PC-3 (cell line): ENCODE results near the gene RASA2. TPM values are rescaled to one million over a fixed set of nuclear protein-coding genes. Genes with fewer than 3 reads are reported as not detected.

Experiments used
- ATAC-seq: fragments of 200-7000 bp; cut with Tn5 transposase; 2 replicates; pipeline ENCODE4 v1.9.1; 2020; ENCODE audit warnings: mild to moderate bottlenecking, moderate library complexity
- BruUV-seq: library from RNA; stranded (reverse); fragments of 400-500 nt; replicated peaks from 2 replicates; lab custom pipeline; 2021; lab: Mats Ljungman, UMichigan
- CTCF ChIA-PET: fragments of 300-600 bp; sonication (Branson Sonifier 250); formaldehyde crosslinking; loops from one replicate; lab custom pipeline; 2022; ENCODE audit warnings: antibody characterized with exemption; lab: Charles Lee
- POLR2A ChIA-PET: fragments of 300-600 bp; sonication (Branson Sonifier 250); formaldehyde crosslinking; loops from one replicate; lab custom pipeline; 2022; ENCODE audit warnings: antibody characterized with exemption; ENCODE audit not compliant: unreplicated experiment; lab: Charles Lee
- DNase-seq: peaks from one replicate; pipeline ENCODE4 v3.0.0-alpha.2; 2015
- H2AFZ ChIP-seq: fragments of 300-600 bp; sonication (generic); 2 replicates; pipeline ENCODE4 v1.6.0; 2016; ENCODE audit warnings: antibody characterized with exemption, low read length
- H3F3A ChIP-seq: fragments of 300-600 bp; sonication (generic); one replicate; pipeline ENCODE4 v1.6.0; 2017; ENCODE audit warnings: antibody characterized with exemption, low read length, control low read depth, mild to moderate bottlenecking; ENCODE audit not compliant: unreplicated experiment
- H3K27ac ChIP-seq: fragments of 300-600 bp; sonication (generic); 2 replicates; pipeline ENCODE4 v1.5.1; 2016; ENCODE audit warnings: mild to moderate bottlenecking, low read length
- H3K27me3 ChIP-seq: fragments of 300-600 bp; sonication (generic); 2 replicates; pipeline ENCODE4 v1.6.1; 2016; ENCODE audit warnings: low read length, mixed read lengths
- H3K36me3 ChIP-seq: fragments of 300-600 bp; sonication (generic); 2 replicates; pipeline ENCODE4 v1.6.1; 2016; ENCODE audit warnings: low read depth, mixed run types, low read length, mixed read lengths
- H3K4me1 ChIP-seq: fragments of 300-600 bp; sonication (generic); 2 replicates; pipeline ENCODE4 v1.5.1; 2016; ENCODE audit warnings: low read length; ENCODE audit not compliant: insufficient read depth
- H3K4me2 ChIP-seq: fragments of 300-600 bp; sonication (generic); 2 replicates; pipeline ENCODE4 v1.6.0; 2016; ENCODE audit warnings: low read length
- H3K4me3 ChIP-seq: fragments of 300-600 bp; sonication (generic); 2 replicates; pipeline ENCODE4 v1.5.1; 2016; ENCODE audit warnings: mild to moderate bottlenecking, low read length, mixed read lengths
- H3K79me2 ChIP-seq: fragments of 300-600 bp; sonication (generic); 2 replicates; pipeline ENCODE4 v1.6.1; 2017; ENCODE audit warnings: low read length, mixed read lengths
- H3K9ac ChIP-seq: fragments of 300-600 bp; sonication (generic); 2 replicates; pipeline ENCODE4 v1.6.0; 2016; ENCODE audit warnings: mild to moderate bottlenecking, low read length
- H3K9me2 ChIP-seq: fragments of 300-600 bp; sonication (generic); replicated peaks from 2 replicates; pipeline ENCODE4 v1.6.1; 2016; ENCODE audit warnings: mixed run types, low read length, mixed read lengths
- H3K9me3 ChIP-seq: fragments of 300-600 bp; sonication (generic); 2 replicates; pipeline ENCODE4 v1.6.1; 2016; ENCODE audit warnings: low read length, mixed read lengths
- H4K20me1 ChIP-seq: fragments of 300-600 bp; sonication (generic); 2 replicates; pipeline ENCODE4 v1.6.1; 2016; ENCODE audit warnings: low read length, mixed read lengths
- CTCF ChIP-seq: fragments of 300-600 bp; sonication (generic); conservative IDR thresholded peaks from 2 replicates; pipeline ENCODE4 v1.5.1; 2017; ENCODE audit warnings: antibody characterized with exemption, low read depth, mild to moderate bottlenecking, low read length
- EZH2 ChIP-seq: fragments of 300-600 bp; sonication (generic); IDR thresholded peaks from one replicate; pipeline ENCODE4 v1.6.1; 2017; ENCODE audit warnings: antibody characterized with exemption, mild to moderate bottlenecking, low read length; ENCODE audit not compliant: unreplicated experiment
- EZH2phosphoT487 ChIP-seq: fragments of 300-600 bp; sonication (generic); IDR thresholded peaks from 2 replicates; pipeline ENCODE4 v1.6.1; 2018; ENCODE audit warnings: mild to moderate bottlenecking, antibody characterized with exemption, low read length, borderline replicate concordance
- intact Hi-C: fragments of 100-400 bp; cut with micrococcal nuclease; formaldehyde crosslinking; loops from 2 replicates; pipeline ENCODE4 v1.9.0; 2023
- total RNA-seq: library from RNA; depleted of rRNA; stranded (reverse); fragments of >200 nt; gene quantifications from 2 replicates; pipeline ENCODE4 v1.2.3, GENCODE V29; 2014

RASA2 gene
- total RNA-seq, 1 experiment from 2014 or later: 3.7 TPM

GRCh38 chr3:141651409-141651808 lies 164.6 kb downstream of the RASA2 start:
- ATAC-seq: no peak
- H3K27me3 ChIP-seq: no peaks in the 10 kb centered on the region
- H3K4me3 ChIP-seq: no peak overlapping the region
- no peaks in the 10 kb centered on the region for H3F3A ChIP-seq
- ChIA-PET CTCF (no interaction called here), POLR2A (no interaction called here)
- H2AFZ ChIP-seq: no peak overlapping the region
- TF ChIP-seq EZH2phosphoT487 (no peak), CTCF (no peak), EZH2 (no peak)
- no peak overlapping the region for H3K9ac ChIP-seq
- H3K36me3 ChIP-seq: no peaks in the 10 kb centered on the region
- H3K79me2 ChIP-seq: no peaks in the 10 kb centered on the region
- intact Hi-C loops: no loop called here
- H3K27ac ChIP-seq: no peak overlapping the region
- no peaks in the 10 kb centered on the region for H4K20me1 ChIP-seq
- H3K4me2 ChIP-seq: no peak overlapping the region
- H3K4me1 ChIP-seq: no peaks in the 10 kb centered on the region
- no TSS peak for BruUV-seq
- no peaks in the 10 kb centered on the region for H3K9me2 ChIP-seq
- H3K9me3 ChIP-seq: no peaks in the 10 kb centered on the region
- DNase-seq: no peak

- ATAC-seq (no peak), DNase-seq (no peak)
- H3K9me2 ChIP-seq: no peaks in the 10 kb centered on the region
- no peaks in the 10 kb centered on the region for H3K36me3 ChIP-seq
- no peaks in the 10 kb centered on the region for H3F3A ChIP-seq
- ChIA-PET POLR2A (no interaction called here), CTCF (no interaction called here)
- H3K9me3 ChIP-seq: no peaks in the 10 kb centered on the region
- TF ChIP-seq CTCF (no peak), EZH2phosphoT487 (no peak), EZH2 (no peak)
- no TSS peak for BruUV-seq
- H3K9ac ChIP-seq: no peak overlapping the region
- no peaks in the 10 kb centered on the region for H3K79me2 ChIP-seq
- no peaks in the 10 kb centered on the region for H4K20me1 ChIP-seq
- H3K4me3 ChIP-seq: no peak overlapping the region
- no peak overlapping the region for H3K27ac ChIP-seq
- H2AFZ ChIP-seq: no peak overlapping the region
- intact Hi-C loops: no loop called here
- H3K27me3 ChIP-seq: no peaks in the 10 kb centered on the region
- no peak overlapping the region for H3K4me2 ChIP-seq
- no peaks in the 10 kb centered on the region for H3K4me1 ChIP-seq
Observed at GRCh38 chr3:141652349-141652748, 165.5 kb downstream of the RASA2 start.

GRCh38 chr3:141653847-141654246 lies 167.0 kb downstream of the RASA2 start:
- intact Hi-C loops: no loop called here
- no peaks in the 10 kb centered on the region for H4K20me1 ChIP-seq
- H3K4me1 ChIP-seq: no peaks in the 10 kb centered on the region
- no peaks in the 10 kb centered on the region for H3K79me2 ChIP-seq
- H3K36me3 ChIP-seq: no peaks in the 10 kb centered on the region
- DNase-seq (no peak), ATAC-seq (no peak)
- no peaks in the 10 kb centered on the region for H3K9me3 ChIP-seq
- H3K4me3 ChIP-seq: no peak overlapping the region
- 0 out of 2 replicates have a peak, but pooled peaks cover 8% of the 10 kb centered on the region for H3K27me3 ChIP-seq
- H3K9me2 ChIP-seq: no peaks in the 10 kb centered on the region
- no peaks in the 10 kb centered on the region for H3F3A ChIP-seq
- H3K4me2 ChIP-seq: no peak overlapping the region
- no peak overlapping the region for H3K27ac ChIP-seq
- H3K9ac ChIP-seq: no peak overlapping the region
- ChIA-PET CTCF (no interaction called here), POLR2A (no interaction called here)
- BruUV-seq: no TSS peak
- no peak overlapping the region for H2AFZ ChIP-seq
- TF ChIP-seq CTCF: no peak
- no peak for TF ChIP-seq EZH2phosphoT487
- TF ChIP-seq EZH2: no peak
